HG02678 (cell line): ENCODE data around the gene FMC1.

Source experiments
- ATAC-seq: cut with Tn5 transposase; IDR thresholded peaks from one replicate; pipeline ENCODE4 v1.9.1; 2021; ENCODE audit warnings: mild to moderate bottlenecking, moderate library complexity; ENCODE audit not compliant: unreplicated experiment

Gene FMC1

DNA sequence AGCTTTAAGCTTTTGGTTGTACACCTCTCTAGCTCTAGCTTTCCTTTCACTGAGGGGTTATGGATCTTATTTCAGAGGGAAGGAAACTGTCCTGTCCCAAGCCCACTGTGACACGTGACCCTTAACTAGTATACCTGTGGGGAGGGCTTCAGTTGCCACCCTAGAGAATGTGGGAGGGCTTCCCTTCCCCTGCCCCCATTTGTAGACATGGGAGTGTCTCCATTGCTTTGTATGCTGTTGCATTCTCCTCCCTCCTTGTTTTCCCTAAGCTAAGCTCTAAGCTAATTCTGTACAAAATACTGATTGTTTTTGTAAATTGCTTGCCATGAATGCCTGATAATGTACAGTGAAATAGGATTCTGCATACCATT, 29.8 kb downstream of the FMC1 start:
- no peak for ATAC-seq

DNA sequence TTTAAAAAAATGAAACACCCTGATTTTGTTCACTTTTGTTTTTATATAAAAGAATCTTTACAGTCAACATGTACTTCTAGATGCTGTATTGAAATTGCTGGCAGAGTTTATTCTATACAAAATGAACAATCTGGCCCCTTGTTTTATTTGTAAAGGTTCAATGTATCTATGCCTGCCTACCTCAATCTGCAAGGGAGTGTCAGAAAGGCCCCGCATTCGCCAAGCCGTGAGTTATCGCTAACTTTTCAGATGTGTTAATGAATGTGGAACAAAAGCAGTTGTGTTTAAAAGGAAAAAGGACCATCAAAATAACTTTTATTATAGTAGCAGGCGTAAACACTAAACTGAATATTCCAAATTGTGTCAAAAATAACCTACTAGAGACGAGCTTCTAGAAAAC, 33.1 kb downstream of the FMC1 start:
- ATAC-seq: no peak

DNA sequence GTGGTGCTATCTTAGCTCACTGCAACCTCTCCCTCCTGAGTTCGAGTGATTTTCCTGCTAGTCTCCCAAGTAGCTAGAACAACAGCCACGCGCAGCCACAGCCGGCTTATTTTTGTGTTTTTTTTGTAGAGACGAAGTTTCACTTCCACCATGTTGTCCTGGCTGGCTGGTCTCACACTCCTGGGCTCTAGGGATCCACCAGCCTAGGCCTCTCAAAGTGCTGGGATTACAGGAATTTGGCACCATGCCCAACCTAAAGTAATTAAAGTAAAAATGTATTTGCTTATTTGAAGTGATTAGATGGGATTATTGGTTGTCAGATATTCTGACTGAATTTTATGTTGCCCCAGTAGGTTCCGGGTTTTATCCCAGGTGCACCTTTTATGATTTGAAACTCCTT, 41.3 kb downstream of the FMC1 start:
- ATAC-seq: no peak

DNA sequence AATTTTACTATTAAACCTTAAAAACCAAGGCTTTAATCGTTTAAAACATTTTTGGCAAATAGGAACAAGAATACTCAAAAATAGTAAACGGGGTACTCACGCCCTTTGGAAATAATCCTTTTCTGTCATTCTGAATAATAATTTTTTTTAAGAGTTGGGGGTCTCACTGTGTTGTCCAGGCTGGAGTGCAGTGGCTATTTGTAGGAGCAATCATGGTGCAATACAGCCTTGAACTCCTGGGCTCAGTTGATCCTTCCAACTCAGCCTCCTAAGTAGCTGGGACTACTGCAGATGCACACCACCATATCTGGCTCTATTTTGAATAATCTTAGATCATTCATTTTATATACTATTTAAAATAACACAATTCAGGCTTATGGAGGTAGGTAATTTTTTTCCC, 43.5 kb downstream of the FMC1 start:
- ATAC-seq: no peak

DNA sequence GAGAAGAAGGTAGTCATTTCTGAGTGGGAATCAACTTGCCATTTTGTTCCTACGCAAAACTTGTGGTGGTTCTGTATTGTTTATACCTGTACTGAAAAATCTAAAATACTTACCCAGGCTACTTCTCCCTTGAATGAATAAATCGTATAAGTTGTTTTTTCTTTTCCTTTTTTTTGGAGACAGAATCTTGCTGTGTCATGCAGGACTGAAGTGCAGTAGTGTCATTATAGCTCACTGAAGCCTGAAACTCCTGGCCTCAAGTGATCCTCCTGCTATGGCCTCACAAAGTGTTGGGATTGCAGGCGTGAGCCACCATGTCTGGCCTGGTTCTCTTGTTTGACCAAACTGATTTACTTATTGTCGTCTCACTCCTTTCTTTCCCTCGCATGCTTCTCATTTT, 46.5 kb downstream of the FMC1 start:
- no peak for ATAC-seq

DNA sequence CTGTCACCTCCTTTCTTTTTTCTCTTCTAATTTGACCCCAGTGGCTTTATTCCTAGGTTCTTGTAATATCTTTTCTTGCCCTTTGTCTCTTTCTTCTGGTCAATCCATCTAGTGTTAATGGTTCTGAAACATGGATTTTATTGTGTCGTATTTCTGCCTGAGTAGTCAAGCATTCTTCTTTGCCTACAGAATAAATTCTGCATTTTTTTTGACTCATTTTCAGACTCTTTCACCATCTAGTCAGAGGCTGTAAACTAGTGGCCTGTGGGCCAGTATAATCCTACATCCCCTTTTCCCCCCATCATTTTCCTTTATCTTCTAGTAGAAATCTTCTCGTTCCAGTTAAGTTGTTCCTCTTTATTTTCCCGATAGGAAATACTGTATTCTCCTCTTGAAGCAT, 48.0 kb downstream of the FMC1 start:
- no peak for ATAC-seq

DNA sequence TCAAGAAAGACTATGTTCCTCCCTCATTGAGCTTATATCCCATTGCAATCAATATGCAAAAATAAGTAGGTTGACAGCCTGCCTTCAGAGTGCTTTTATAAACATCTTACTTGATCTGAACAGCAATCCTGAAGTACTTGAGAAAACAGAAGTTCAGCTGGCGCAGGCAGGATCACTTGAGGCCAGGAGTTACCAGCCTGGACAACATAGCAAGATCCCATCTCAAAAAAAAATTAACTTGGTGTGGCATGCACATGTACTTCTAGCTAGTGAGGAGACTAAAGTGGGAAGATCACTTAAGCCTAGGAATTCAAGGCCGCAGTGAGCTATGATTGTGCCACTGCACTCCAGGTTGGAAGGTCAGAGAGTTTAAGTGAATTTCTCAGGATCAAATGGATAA, 48.6 kb downstream of the FMC1 start:
- ATAC-seq: no peak

DNA sequence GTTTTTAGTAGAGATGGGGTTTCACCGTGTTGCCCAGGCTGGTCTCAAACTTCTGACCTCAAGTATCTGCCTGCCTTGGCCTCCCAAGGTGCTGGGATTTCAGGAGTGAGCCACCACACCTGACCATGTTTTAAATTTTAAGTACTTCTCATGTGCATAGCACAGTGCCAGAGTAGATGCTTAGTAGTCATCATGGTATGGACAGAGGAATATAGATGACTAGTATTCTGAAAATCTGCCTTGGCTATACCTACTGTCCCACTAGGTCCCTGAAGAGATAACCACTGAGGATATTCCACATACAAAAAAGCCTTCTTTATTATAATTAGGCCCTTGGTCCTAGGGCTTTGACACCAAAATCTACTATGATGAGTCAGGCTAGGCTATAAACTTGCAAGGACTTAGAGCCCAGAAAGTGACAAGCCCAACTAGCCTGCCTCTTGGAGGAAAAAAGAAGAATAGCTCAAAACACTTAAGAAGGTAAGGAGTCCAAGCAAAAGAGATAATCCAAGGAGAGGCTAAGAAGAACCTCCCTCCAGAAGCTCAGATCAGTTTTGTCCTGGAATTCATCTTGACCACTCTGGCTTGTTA, 52.6 kb downstream of the FMC1 start:
- ATAC-seq: no peak

DNA sequence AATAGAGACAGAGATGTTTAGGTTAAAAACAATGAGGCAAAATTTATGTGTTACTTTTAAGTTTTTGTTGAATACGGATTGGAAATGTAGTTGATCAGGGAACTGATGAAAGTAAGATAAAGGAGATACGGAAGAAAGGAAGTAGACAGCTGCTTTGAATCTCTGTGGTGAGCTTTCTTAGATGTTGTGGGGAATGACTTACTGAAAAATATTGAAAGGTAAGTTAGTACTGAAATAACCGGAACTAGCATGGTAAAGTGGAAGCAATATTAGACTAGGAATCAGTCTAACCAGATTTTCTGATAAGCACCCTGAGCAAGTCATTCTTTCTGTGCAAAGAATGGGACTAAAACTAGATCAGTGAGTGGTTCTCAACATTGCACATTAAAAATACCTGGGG, 53.4 kb downstream of the FMC1 start:
- no peak for ATAC-seq
